Measurements from ENCODE around the gene NADK2.

NADK2 gene

GRCh38 chr5:36246036-36246800, 4.5 kb upstream of the NADK2 start:
- no peak for DNase-seq

GRCh38 chr5:36244076-36244475, 2.4 kb upstream of the NADK2 start:
- DNase-seq = no peak

- DNase-seq = no peak
Observed at GRCh38 chr5:36243653-36244052, 1.9 kb upstream of the NADK2 start.

GRCh38 chr5:36242534-36243485, 1.1 kb upstream of the NADK2 start:
- no peak for DNase-seq

GRCh38 chr5:36240779-36241630, 720 bp downstream of the NADK2 start:
- peak; percentile 55 to 90 for DNase-seq

- peak in 1 of 2 experiments; percentile 13 for DNase-seq
Observed at GRCh38 chr5:36239370-36240293, 2.1 kb downstream of the NADK2 start.

- no peak for DNase-seq
Observed at GRCh38 chr5:36238502-36239295, 3.0 kb downstream of the NADK2 start.

- DNase-seq = no peak
Observed at GRCh38 chr5:36237751-36238150, 4.0 kb downstream of the NADK2 start.

- DNase-seq = peak; percentile 44 to 50
Observed at GRCh38 chr5:36236801-36237200, 4.9 kb downstream of the NADK2 start.

GRCh38 chr5:36232533-36232932, 9.2 kb downstream of the NADK2 start:
- no peak for DNase-seq

- DNase-seq = no peak
Observed at GRCh38 chr5:36230151-36230790, 11.5 kb downstream of the NADK2 start.

- DNase-seq = no peak
Observed at GRCh38 chr5:36228505-36228904, 13.2 kb downstream of the NADK2 start.

GRCh38 chr5:36227046-36227445, 14.7 kb downstream of the NADK2 start:
- no peak for DNase-seq

GRCh38 chr5:36222620-36223019, 19.1 kb downstream of the NADK2 start:
- no peak for DNase-seq

GRCh38 chr5:36217988-36218387, 23.7 kb downstream of the NADK2 start:
- no peak for DNase-seq

GRCh38 chr5:36217567-36217966, 24.2 kb downstream of the NADK2 start:
- DNase-seq = peak in 1 of 2 experiments; percentile 10

- peak; percentile 84 to 87 for DNase-seq
Observed at GRCh38 chr5:36215910-36216309, 25.8 kb downstream of the NADK2 start.

GRCh38 chr5:36214436-36214835, 27.3 kb downstream of the NADK2 start:
- peak in 1 of 2 experiments; percentile 8 for DNase-seq

- no peak for DNase-seq
Observed at GRCh38 chr5:36209664-36210063, 32.1 kb downstream of the NADK2 start.

GRCh38 chr5:36208786-36209185, 32.9 kb downstream of the NADK2 start:
- no peak for DNase-seq

Measured in NCI-H526 (cell line).